ENCODE measurements around the gene TPSG1.

GRCh38 chr16:1220841-1221627, 4.0 kb downstream of the TPSG1 start:
- TF ChIP-seq, protein P1, sequence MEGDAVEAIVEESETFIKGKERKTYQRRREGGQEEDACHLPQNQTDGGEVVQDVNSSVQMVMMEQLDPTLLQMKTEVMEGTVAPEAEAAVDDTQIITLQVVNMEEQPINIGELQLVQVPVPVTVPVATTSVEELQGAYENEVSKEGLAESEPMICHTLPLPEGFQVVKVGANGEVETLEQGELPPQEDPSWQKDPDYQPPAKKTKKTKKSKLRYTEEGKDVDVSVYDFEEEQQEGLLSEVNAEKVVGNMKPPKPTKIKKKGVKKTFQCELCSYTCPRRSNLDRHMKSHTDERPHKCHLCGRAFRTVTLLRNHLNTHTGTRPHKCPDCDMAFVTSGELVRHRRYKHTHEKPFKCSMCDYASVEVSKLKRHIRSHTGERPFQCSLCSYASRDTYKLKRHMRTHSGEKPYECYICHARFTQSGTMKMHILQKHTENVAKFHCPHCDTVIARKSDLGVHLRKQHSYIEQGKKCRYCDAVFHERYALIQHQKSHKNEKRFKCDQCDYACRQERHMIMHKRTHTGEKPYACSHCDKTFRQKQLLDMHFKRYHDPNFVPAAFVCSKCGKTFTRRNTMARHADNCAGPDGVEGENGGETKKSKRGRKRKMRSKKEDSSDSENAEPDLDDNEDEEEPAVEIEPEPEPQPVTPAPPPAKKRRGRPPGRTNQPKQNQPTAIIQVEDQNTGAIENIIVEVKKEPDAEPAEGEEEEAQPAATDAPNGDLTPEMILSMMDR (IDR thresholded peaks at IDR 0.05; ENCODE audit: low read length), result no peak
- no peak for TF ChIP-seq EZH2 (IDR thresholded peaks at IDR 0.05; ENCODE audit: borderline replicate concordance, low read length)
